Nephron (organoid): ENCODE results near the gene ME3.
"Not testable (repeated sequence)": the region's sequence is repeated elsewhere in the genome, so short reads cannot be mapped to it uniquely, and the experiment has no call there.

Experiments
- H3K27ac Mint-ChIP-seq, 3 experiments: 2 replicates each; pipeline ENCODE4 v1.8.0; 2020; ENCODE audit warnings: mixed read lengths in 3 of 3, mild to moderate bottlenecking in 2 of 3, moderate library complexity in 1 of 3
- H3K27me3 Mint-ChIP-seq: 2 replicates; pipeline ENCODE4 v1.8.0; 2021; ENCODE audit warnings: low read depth, mild to moderate bottlenecking, moderate library complexity, mixed read lengths
- H3K36me3 Mint-ChIP-seq: 2 replicates; pipeline ENCODE4 v1.8.0; 2020; ENCODE audit warnings: low read depth, mixed read lengths
- H3K4me1 Mint-ChIP-seq: 2 replicates; pipeline ENCODE4 v1.8.0; 2020; ENCODE audit warnings: mixed read lengths
- H3K4me3 Mint-ChIP-seq, 3 experiments: 2 replicates each; pipeline ENCODE4 v1.8.0; 2020; ENCODE audit warnings: mild to moderate bottlenecking in 3 of 3, mixed read lengths in 3 of 3, moderate library complexity in 2 of 3
- H3K9me3 Mint-ChIP-seq: 2 replicates; pipeline ENCODE4 v1.8.0; 2020; ENCODE audit warnings: mixed read lengths
- CTCF ChIP-seq, 3 experiments: fragments of 200-600 bp; sonication (generic); IDR thresholded peaks; one replicate each; pipeline ENCODE4 v1.5.0; 2021; ENCODE audit warnings: antibody characterized with exemption in 3 of 3; ENCODE audit not compliant: unreplicated experiment in 3 of 3

ME3 gene

DNA sequence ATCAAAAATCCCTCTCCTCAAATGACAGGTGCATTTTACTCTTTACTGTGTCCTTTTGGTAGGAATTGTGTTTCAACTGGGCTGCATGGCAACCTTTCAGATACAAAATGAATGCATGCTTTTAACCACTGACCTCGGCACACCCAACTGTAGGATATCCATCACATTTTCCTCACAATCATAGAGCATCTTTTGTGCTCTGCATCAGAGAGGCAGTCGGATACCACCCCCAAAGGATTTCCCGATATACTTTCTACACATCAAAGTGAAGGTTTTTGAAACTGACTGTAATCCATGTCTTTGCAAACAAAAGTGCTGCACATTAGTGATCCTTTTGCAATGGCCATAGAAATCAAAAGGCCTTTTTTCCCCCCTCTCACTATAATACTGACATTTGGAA is 9.1 kb downstream of the ME3 start:
- Mint-ChIP-seq H3K36me3 (no peaks in the 10 kb centered on the region), H3K27me3 (peaks cover 8% of the 10 kb centered on the region)
- no peak for TF ChIP-seq CTCF (IDR thresholded peaks at IDR 0.05; ENCODE audit: unreplicated experiment in 3 of 3)

GRCh38 chr11:86660736-86661135 is 11.7 kb downstream of the ME3 start:
- Mint-ChIP-seq H3K36me3 (no peaks in the 10 kb centered on the region), H3K27me3 (peaks cover 3% of the 10 kb centered on the region), H3K27ac (no peak overlapping the region), H3K4me3 (no peak overlapping the region), H3K9me3 (peaks cover 2% of the 10 kb centered on the region), H3K4me1 (peaks cover 33% of the 10 kb centered on the region)
- no peak for TF ChIP-seq CTCF (IDR thresholded peaks at IDR 0.05; ENCODE audit: unreplicated experiment in 3 of 3)

More for the DNA sequence above, 9.1 kb downstream of the ME3 start:
- no peak overlapping the region for H3K4me3 Mint-ChIP-seq
- H3K4me1 Mint-ChIP-seq, result peaks cover 28% of the 10 kb centered on the region
- H3K27ac Mint-ChIP-seq, result no peak overlapping the region
- H3K9me3 Mint-ChIP-seq, result no peaks in the 10 kb centered on the region

DNA sequence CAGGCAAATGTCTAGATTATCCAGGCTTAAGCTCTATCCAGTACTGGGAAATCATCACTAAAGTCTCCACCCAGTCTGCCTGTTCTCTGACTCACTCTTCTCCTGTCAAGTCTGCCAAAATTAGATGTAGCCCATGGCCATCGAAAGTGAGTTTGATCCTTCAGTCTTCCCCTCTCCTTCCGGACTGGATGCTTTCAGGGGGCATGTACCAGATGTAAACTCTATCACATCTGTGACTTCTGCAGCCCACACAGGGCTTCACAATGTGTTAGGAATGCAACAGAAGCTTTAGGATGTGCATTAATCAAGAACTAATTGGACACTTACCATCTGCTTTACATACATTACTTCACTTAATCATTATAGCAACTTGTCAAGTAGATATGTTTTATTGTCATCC is 12.3 kb downstream of the ME3 start:
- peaks cover 33% of the 10 kb centered on the region for H3K4me1 Mint-ChIP-seq
- H3K27me3 Mint-ChIP-seq, result no peaks in the 10 kb centered on the region
- TF ChIP-seq CTCF (IDR thresholded peaks at IDR 0.05; ENCODE audit: unreplicated experiment in 3 of 3), result no peak
- H3K9me3 Mint-ChIP-seq, result peaks cover 2% of the 10 kb centered on the region
- no peak overlapping the region for H3K27ac Mint-ChIP-seq
- H3K4me3 Mint-ChIP-seq, result no peak overlapping the region
- H3K36me3 Mint-ChIP-seq, result no peaks in the 10 kb centered on the region

- peaks cover 4% of the 10 kb centered on the region for H3K9me3 Mint-ChIP-seq
- H3K27ac Mint-ChIP-seq, result no peak overlapping the region
- H3K36me3 Mint-ChIP-seq, result no peaks in the 10 kb centered on the region
- H3K4me1 Mint-ChIP-seq, result peaks cover 30% of the 10 kb centered on the region
- no peak for TF ChIP-seq CTCF (IDR thresholded peaks at IDR 0.05; ENCODE audit: unreplicated experiment in 3 of 3)
- H3K27me3 Mint-ChIP-seq, result no peaks in the 10 kb centered on the region
- H3K4me3 Mint-ChIP-seq, result no peak overlapping the region
These were observed 13.9 kb downstream of the ME3 start for GRCh38 chr11:86658534-86658933.

DNA sequence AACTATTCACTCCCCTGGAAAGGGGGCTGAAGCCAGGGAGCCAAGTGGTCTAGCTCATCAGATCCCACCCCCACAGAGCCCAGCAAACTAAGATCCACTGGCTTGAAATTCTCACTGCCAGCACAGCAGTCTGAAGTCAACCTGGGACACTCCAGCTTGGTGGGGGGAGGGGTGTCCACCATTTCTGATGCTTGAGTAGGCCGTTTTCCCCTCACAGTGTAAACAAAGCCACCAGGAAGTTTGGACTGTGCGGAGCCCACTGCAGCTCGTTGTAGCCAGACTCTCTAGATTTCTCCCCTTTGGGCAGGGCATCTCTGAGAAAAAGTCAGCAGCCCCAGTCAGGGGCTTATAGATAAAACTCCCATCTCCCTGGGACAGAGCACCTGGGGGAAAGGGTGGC is 27.2 kb downstream of the ME3 start:
- H3K4me1 Mint-ChIP-seq, H3K27me3 Mint-ChIP-seq, H3K27ac Mint-ChIP-seq, H3K36me3 Mint-ChIP-seq, H3K4me3 Mint-ChIP-seq: not testable (repeated sequence)
- H3K9me3 Mint-ChIP-seq, result peaks cover 28% of the 10 kb centered on the region

- H3K4me1 Mint-ChIP-seq, result peaks cover 3% of the 10 kb centered on the region
- peaks cover 19% of the 10 kb centered on the region for H3K9me3 Mint-ChIP-seq
- no peaks in the 10 kb centered on the region for H3K27me3 Mint-ChIP-seq
- no peak for TF ChIP-seq CTCF (IDR thresholded peaks at IDR 0.05; ENCODE audit: unreplicated experiment in 3 of 3)
- no peak overlapping the region for H3K4me3 Mint-ChIP-seq
- no peak overlapping the region for H3K27ac Mint-ChIP-seq
- H3K36me3 Mint-ChIP-seq, result no peaks in the 10 kb centered on the region
These were observed 28.1 kb downstream of the ME3 start for GRCh38 chr11:86644291-86644690.
